Trophoblast cell (in vitro differentiated cells and primary cell): Measurements from ENCODE around the gene NCAM1.

ENCODE experiments used
- DNase-seq, 2 donors: peaks; one replicate each; pipeline ENCODE4 v3.0.0-alpha.2; 2016
- H2AFZ ChIP-seq: 2 replicates; pipeline ENCODE4 v1.6.1; 2013; ENCODE audit warnings: low read length, moderate library complexity, mild to moderate bottlenecking; ENCODE audit not compliant: insufficient read depth, poor library complexity
- H2AK5ac ChIP-seq: 2 replicates; pipeline ENCODE4 v1.6.1; 2013; ENCODE audit warnings: mild to moderate bottlenecking, low read length
- H2BK120ac ChIP-seq: 2 replicates; pipeline ENCODE4 v1.6.1; 2013; ENCODE audit warnings: low read length, mild to moderate bottlenecking, moderate library complexity; ENCODE audit not compliant: insufficient read depth, poor library complexity
- H2BK12ac ChIP-seq: 2 replicates; pipeline ENCODE4 v1.6.1; 2013; ENCODE audit warnings: mild to moderate bottlenecking, low read length, moderate library complexity
- H2BK5ac ChIP-seq: 2 replicates; pipeline ENCODE4 v1.6.1; 2013; ENCODE audit warnings: low read length, low read depth, moderate library complexity, mild to moderate bottlenecking; ENCODE audit not compliant: poor library complexity
- H3K14ac ChIP-seq: 2 replicates; pipeline ENCODE4 v1.6.1; 2013; ENCODE audit warnings: mild to moderate bottlenecking, low read length
- H3K18ac ChIP-seq: 2 replicates; pipeline ENCODE4 v1.6.1; 2013; ENCODE audit warnings: mild to moderate bottlenecking, low read length
- H3K23ac ChIP-seq: 2 replicates; pipeline ENCODE4 v1.6.1; 2013; ENCODE audit warnings: low read length
- H3K27ac ChIP-seq: 2 replicates; pipeline ENCODE4 v1.5.1; 2013; ENCODE audit warnings: low read depth, mild to moderate bottlenecking, inconsistent platforms, low read length, moderate library complexity
- H3K27me3 ChIP-seq: 2 replicates; pipeline ENCODE4 v1.6.1; 2013; ENCODE audit warnings: inconsistent platforms, mild to moderate bottlenecking, low read length, moderate library complexity; ENCODE audit not compliant: insufficient read depth
- H3K36me3 ChIP-seq, 2 experiments: 1 replicate in 1 of 2; 2 replicates in 1 of 2; pipeline ENCODE4 v1.6.1; 2013; ENCODE audit warnings: low read length in 2 of 2, mild to moderate bottlenecking in 2 of 2, moderate library complexity in 1 of 2; ENCODE audit not compliant: insufficient read depth in 2 of 2, control insufficient read depth in 1 of 2
- H3K4ac ChIP-seq: 2 replicates; pipeline ENCODE4 v1.6.1; 2013; ENCODE audit warnings: low read depth, mild to moderate bottlenecking, low read length, moderate library complexity
- H3K4me1 ChIP-seq, 2 experiments: 1 replicate in 1 of 2; 2 replicates in 1 of 2; pipeline ENCODE4 v1.6.1; 2013; ENCODE audit warnings: low read length in 2 of 2, mild to moderate bottlenecking in 2 of 2, moderate library complexity in 1 of 2; ENCODE audit not compliant: insufficient read depth in 2 of 2, control insufficient read depth in 1 of 2
- H3K4me2 ChIP-seq: 2 replicates; pipeline ENCODE4 v1.6.1; 2013; ENCODE audit warnings: inconsistent platforms, mild to moderate bottlenecking, low read length, moderate library complexity
- H3K4me3 ChIP-seq: 2 replicates; pipeline ENCODE4 v1.5.1; 2013; ENCODE audit warnings: mild to moderate bottlenecking, low read depth, low read length, inconsistent platforms
- H3K79me1 ChIP-seq: one replicate; pipeline ENCODE4 v1.6.1; 2013; ENCODE audit warnings: low read length
- H3K79me2 ChIP-seq: 2 replicates; pipeline ENCODE4 v1.6.1; 2013; ENCODE audit warnings: low read length, mild to moderate bottlenecking; ENCODE audit not compliant: control insufficient read depth, insufficient read depth, poor library complexity
- H3K9ac ChIP-seq: 2 replicates; pipeline ENCODE4 v1.6.1; 2013; ENCODE audit warnings: mild to moderate bottlenecking, low read length
- H3K9me3 ChIP-seq: 2 replicates; pipeline ENCODE4 v1.6.1; 2013; ENCODE audit warnings: low read depth, mild to moderate bottlenecking, control low read depth, inconsistent platforms, low read length; ENCODE audit not compliant: insufficient read depth
- H4K12ac ChIP-seq: 2 replicates; pipeline ENCODE4 v1.6.1; 2013; ENCODE audit warnings: low read depth, mild to moderate bottlenecking, low read length, moderate library complexity
- H4K8ac ChIP-seq: 2 replicates; pipeline ENCODE4 v1.6.1; 2013; ENCODE audit warnings: low read depth, mild to moderate bottlenecking, low read length, moderate library complexity
- H4K91ac ChIP-seq: one replicate; pipeline ENCODE4 v1.6.1; 2013; ENCODE audit warnings: low read depth, mild to moderate bottlenecking, low read length, moderate library complexity
- WGBS: extraction: QIAGEN DNeasy Blood & Tissue Kit; methylation state at CpG from one replicate; pipeline ENCODE4 v1.1.7; 2013; ENCODE audit warnings: missing lambda C conversion rate; ENCODE audit not compliant: insufficient read length, insufficient coverage; ENCODE audit errors: extremely low coverage; 5-methylcytosine and 5-hydroxymethylcytosine counted together

The NCAM1 gene

GRCh38 chr11:113162592-113162962 is 201.4 kb downstream of the NCAM1 start:
- no peak overlapping the region for H2BK5ac ChIP-seq
- H4K91ac ChIP-seq: no peak overlapping the region
- H3K4ac ChIP-seq: no peak overlapping the region
- no peaks in the 10 kb centered on the region for H3K9me3 ChIP-seq
- no peak overlapping the region for H3K18ac ChIP-seq
- no peaks in the 10 kb centered on the region for H3K79me1 ChIP-seq
- no peaks in the 10 kb centered on the region for H3K36me3 ChIP-seq
- no peak overlapping the region for H2BK120ac ChIP-seq
- no peak overlapping the region for H2BK12ac ChIP-seq
- H3K4me2 ChIP-seq: no peak overlapping the region
- H4K12ac ChIP-seq: no peak overlapping the region
- no peak overlapping the region for H3K4me3 ChIP-seq
- H2AK5ac ChIP-seq: no peak overlapping the region
- no peak overlapping the region for H4K8ac ChIP-seq
- no peak overlapping the region for H3K23ac ChIP-seq
- H3K9ac ChIP-seq: no peak overlapping the region
- peaks cover 2% of the 10 kb centered on the region for H3K79me2 ChIP-seq
- no peak overlapping the region for H2AFZ ChIP-seq
- H3K27me3 ChIP-seq: no peaks in the 10 kb centered on the region
- H3K14ac ChIP-seq: no peak overlapping the region
- peaks cover 0 to 4% of the 10 kb centered on the region in 2 experiments for H3K4me1 ChIP-seq
- no peak overlapping the region for H3K27ac ChIP-seq
- no CpG with 5 or more reads among the region's 10 CpGs for WGBS
- DNase-seq: peak in 1 of 2 donors; percentile 6

DNA sequence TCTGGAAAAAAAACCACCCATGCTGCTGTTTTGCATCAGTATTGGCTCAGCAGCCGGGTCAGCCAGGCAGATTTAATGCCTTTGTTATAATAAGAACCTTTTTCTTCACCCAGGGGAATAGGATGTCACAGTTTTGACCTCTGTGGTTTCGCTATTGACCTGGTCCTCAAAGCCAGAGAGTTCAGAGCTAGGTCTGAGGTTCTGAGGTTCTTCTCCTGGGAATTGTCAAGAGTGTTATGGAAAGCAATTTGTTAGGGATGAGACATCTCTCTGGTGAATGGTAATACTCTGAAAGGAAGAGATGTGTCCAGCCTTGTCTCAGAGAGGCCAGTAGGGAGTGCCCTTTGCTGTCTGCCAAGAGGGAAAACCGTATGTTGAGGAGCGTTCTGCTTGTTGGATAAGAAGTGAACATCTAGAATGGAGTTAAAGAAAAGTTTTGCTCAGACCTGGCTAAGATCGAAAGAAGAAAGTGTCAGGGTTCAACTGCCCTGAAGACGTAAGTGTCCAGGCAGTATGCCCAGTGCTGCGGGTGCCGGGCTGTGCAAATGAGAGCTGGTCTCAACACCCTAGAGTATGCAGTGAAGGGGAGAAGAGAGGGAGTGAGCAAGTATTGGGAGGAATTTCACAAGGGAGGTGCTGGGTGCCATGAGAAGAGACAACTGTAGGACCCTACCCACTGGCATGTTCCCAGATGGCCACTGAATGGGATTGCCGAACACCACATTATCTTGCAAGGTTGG is 202.2 kb downstream of the NCAM1 start:
- Histone ChIP-seq H3K79me2 (peaks cover 2% of the 10 kb centered on the region), H4K12ac (no peak overlapping the region), H3K14ac (no peak overlapping the region), H3K4me1 (peaks cover 0 to 4% of the 10 kb centered on the region in 2 experiments), H3K4me2 (no peak overlapping the region), H2AK5ac (no peak overlapping the region), H3K36me3 (no peaks in the 10 kb centered on the region), H3K79me1 (no peaks in the 10 kb centered on the region), H3K18ac (no peak overlapping the region), H4K91ac (no peak overlapping the region), H3K4me3 (no peak overlapping the region), H3K27me3 (no peaks in the 10 kb centered on the region), H3K4ac (no peak overlapping the region), H2BK120ac (no peak overlapping the region), H2BK5ac (no peak overlapping the region), H3K9me3 (no peaks in the 10 kb centered on the region), H3K9ac (no peak overlapping the region), H2AFZ (no peak overlapping the region), H2BK12ac (no peak overlapping the region), H3K23ac (no peak overlapping the region), H4K8ac (no peak overlapping the region), H3K27ac (no peak overlapping the region)
- no CpG with 5 or more reads among the region's 9 CpGs for WGBS
- DNase-seq: no peak

GRCh38 chr11:113166280-113166679 is 205.1 kb downstream of the NCAM1 start:
- Histone ChIP-seq H3K9me3 (no peaks in the 10 kb centered on the region), H3K4me3 (no peak overlapping the region), H2AK5ac (no peak overlapping the region), H2AFZ (no peak overlapping the region), H3K79me2 (no peaks in the 10 kb centered on the region), H3K36me3 (no peaks in the 10 kb centered on the region), H2BK5ac (no peak overlapping the region), H3K27me3 (no peaks in the 10 kb centered on the region), H3K14ac (no peak overlapping the region), H3K4me2 (no peak overlapping the region), H3K27ac (no peak overlapping the region), H4K91ac (no peak overlapping the region), H4K12ac (no peak overlapping the region), H3K23ac (no peak overlapping the region), H3K18ac (no peak overlapping the region), H3K4ac (no peak overlapping the region), H3K79me1 (no peaks in the 10 kb centered on the region), H2BK120ac (no peak overlapping the region), H3K4me1 (peaks cover 0 to 4% of the 10 kb centered on the region in 2 experiments), H4K8ac (no peak overlapping the region), H3K9ac (no peak overlapping the region), H2BK12ac (no peak overlapping the region)
- no peak for DNase-seq
- WGBS: no CpG with 5 or more reads among the region's 3 CpGs

DNA sequence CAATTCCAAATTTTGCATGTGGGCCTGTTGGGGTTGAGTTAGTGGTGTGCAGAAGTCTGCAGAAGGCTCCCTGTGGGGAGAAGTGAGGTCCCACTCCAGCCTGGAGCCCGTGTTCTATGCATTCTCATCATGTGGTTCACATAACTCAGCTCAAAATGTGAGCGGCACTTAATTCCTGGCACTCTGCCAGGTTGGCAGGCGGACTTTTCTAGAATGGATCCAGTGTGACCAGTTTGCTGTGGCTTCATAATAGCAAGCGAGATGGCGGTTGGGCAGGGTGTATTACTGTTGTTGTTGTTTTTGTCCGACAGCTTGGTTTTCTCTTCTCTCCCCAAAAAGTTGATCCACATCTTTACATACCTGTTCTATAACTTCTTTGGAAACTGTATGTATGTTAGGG is 206.4 kb downstream of the NCAM1 start:
- Histone ChIP-seq H2AK5ac (no peak overlapping the region), H3K4me1 (peaks cover 0 to 4% of the 10 kb centered on the region in 2 experiments), H2BK12ac (no peak overlapping the region), H3K79me2 (no peaks in the 10 kb centered on the region), H3K4me3 (no peak overlapping the region), H3K14ac (no peak overlapping the region), H2BK120ac (no peak overlapping the region), H3K18ac (no peak overlapping the region), H3K27me3 (no peaks in the 10 kb centered on the region), H2BK5ac (no peak overlapping the region), H4K12ac (no peak overlapping the region), H4K8ac (no peak overlapping the region), H3K4me2 (no peak overlapping the region), H2AFZ (no peak overlapping the region), H3K27ac (no peak overlapping the region), H3K79me1 (no peaks in the 10 kb centered on the region), H3K23ac (no peak overlapping the region), H4K91ac (no peak overlapping the region), H3K9me3 (no peaks in the 10 kb centered on the region), H3K4ac (no peak overlapping the region), H3K9ac (no peak overlapping the region), H3K36me3 (no peaks in the 10 kb centered on the region)
- no CpG with 5 or more reads among the region's 6 CpGs for WGBS
- DNase-seq: no peak
